ENCODE data around the gene GRM1.

Gene GRM1

DNA sequence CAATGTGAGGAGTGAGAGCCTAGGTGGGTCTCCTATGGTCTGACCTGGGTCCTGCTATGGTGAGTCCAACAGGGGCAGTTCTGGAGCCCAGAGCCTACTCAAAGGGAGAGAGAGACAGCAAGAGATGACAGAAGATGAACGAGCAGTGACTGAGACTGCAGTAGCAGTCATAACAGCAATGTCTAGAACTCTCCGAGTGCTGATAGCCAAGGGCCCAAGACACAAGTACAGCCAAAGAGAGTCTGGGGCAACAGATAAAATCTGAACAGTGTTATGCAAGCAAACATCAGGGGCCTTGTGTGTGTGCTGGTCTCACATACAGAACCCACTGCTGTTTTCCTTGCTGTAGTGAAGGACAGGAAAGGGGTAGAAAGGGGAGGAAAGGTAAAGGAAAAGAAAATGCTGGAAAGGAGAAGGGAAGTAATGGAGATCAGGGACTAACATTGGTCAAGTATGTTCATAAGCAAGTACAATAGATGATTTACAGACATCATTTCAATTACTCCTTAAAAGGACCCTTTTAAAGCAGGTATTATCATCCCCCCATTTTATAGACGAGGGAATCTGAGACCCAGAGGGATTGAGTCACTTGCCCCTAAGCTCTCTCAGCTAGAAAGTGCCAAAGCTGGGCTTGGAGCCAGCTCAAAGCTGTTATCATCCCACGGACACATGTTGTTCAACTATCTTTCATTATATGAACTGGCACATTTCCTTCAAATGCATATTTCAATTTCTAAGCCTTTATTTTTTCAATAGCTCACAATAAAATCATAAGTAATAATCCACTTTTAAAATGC, 332.5 kb downstream of the GRM1 start:
- DNase-seq (ENCODE audit: extremely low read depth in 1 of 2, low read depth in 1 of 2), result no peak

DNA sequence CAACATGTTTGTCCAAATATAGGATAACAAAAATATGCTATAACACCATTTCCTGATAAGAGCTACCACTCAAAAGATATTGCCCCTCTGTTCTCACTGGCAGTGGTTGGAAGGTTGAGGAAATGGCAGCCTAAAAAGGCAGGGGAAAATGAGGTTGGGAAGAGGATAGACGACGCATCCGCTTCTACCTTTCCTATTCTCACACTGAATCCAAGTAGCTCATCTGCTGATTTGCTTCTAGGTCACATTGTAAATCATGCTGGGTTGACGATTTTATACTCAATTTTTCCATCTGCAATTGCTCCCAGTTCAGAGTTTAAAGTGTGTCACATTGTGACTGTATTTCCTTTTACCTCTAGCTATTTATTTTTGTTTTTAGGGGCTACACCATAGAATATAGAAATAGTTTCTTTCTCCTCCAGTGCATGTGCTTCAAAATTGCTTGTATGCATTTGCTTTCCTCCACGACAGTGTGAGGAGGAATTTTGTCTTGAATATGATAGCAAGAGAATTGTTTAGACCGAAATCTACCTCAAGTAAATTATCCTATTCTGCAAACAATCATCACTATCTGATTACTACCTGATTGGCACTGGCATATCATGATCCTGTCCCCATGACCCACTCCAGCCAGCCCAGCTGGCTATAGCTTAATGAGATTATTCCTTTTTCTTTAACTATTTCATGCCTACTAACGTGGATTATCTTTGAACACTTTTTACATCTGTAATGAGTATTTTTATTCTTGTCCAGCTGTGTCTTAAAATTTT, 335.2 kb downstream of the GRM1 start:
- DNase-seq (ENCODE audit: extremely low read depth in 1 of 2, low read depth in 1 of 2), result no peak

DNA sequence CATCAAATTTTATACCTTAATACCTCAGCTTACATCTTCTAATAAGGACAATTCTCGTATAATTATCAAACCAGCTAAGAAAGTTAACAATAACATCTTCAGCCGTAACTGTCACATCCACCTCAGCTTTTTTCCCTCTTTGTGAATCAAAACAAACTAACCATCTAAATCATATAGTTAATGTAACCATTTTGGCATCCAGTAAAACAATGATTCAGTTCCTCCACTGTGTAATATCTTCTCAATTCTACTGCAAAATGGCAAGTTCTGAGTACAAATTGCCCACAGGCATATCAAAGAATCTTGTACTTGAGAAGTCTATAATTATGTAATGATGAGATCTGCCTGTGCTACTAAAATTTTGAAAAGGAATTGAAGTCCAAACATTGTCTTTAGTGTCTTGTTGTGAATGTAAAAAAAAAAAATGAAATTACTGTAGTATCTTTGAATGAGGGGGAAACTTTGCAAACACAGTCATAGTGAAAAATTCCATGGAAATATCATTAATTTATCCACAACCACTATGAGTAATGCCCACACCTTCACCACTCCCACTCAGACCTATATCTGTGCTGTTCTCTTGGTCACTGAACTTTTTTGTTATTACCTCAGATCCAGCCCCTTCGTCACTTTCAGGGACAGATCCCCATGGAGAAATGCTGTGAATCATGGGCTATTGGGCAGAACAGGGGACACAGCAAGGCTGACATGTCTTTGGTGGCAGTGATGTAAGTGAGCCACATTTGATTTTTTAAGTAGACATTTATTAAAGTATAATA, 336.1 kb downstream of the GRM1 start:
- DNase-seq (ENCODE audit: extremely low read depth in 1 of 2, low read depth in 1 of 2), result no peak

DNA sequence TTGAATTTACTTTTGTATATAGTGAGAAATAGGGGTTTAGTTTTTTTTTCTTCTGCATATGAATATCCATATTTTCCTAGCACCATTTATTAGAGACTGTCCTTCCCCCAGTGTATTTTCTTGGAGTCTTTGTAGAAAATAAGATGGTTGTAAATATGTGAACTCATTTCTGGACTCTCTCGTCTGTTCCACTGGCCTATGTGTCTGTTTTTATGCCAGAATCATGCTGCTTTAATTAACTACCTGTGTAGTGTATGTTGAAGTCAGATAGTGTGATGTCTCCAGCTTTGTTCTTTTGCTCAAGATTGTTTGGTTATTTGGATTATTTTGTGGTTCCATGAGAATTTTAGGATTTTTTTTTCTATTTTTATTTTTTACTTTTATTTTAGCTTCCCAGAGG, 338.2 kb downstream of the GRM1 start:
- no peak for DNase-seq (ENCODE audit: extremely low read depth in 1 of 2, low read depth in 1 of 2)

DNA sequence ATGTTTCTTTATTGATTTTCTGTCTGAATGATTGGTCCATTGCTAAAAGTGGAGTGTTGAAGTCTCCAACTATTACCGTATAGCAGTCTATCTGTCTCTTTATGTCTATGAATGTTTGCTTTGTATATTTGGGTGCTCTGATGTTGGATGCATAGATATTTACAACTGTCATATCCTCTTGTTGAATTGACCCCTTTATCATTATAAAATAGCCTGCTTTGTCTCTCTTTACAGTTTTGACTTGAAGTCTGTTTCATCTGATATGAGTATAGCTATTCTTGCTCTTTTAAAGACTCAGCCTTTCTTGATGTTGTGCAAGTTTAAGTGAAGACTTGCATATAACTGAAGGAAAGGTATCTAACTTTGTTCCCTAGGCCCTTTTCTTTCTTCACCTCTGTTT, 341.0 kb downstream of the GRM1 start:
- no peak for DNase-seq (ENCODE audit: extremely low read depth in 1 of 2, low read depth in 1 of 2)

DNA sequence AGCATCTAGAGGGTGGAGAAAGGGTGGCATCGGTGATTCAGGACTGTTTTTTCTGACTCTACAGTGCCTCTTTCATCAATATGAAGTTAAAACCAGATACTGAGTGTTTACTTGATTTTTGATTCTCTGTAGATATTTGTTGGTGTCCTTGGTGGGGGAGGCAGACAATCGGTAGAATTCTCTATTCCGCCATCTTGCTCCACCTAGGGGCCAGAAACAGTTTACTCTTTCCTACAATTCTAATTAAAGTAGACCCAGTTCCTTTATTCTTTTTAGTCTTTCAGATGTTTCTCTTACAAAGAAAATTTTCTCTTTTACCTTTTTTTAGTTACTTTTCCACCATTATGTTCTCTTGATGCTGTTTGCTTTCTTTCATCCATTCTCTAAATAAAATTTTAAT, 352.6 kb downstream of the GRM1 start:
- no peak for DNase-seq (ENCODE audit: extremely low read depth in 1 of 2, low read depth in 1 of 2)

DNA sequence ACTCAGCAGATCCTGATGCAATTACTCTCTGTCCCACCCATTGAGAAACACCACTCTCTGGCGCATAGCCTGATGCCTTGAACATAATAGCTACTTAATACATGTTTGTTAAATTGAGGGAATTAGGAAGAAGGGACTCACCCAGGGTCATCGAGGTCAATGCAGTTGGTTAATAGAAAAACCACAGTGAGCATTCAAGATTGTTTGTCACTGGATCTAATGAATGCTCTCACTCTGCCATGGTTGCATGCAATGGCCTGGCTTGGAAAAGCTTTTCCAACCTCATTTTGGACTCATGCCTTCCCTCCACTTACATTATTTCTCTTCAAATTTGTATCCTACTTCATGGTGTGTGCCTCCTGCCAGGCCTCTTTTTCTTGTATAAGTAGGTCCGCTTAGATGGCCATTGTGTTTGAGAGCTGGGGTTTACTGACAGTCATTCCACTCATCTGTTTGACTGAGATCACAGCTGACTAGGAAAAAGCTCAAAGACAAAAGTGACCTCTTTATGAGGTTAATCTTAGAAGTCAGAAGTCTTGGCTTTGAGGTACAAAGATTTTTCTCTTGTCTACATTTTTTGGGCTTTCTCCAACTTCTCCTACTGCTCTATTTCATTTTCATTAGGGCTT, 360.0 kb downstream of the GRM1 start:
- no peak for DNase-seq (ENCODE audit: extremely low read depth in 1 of 2, low read depth in 1 of 2)

DNA sequence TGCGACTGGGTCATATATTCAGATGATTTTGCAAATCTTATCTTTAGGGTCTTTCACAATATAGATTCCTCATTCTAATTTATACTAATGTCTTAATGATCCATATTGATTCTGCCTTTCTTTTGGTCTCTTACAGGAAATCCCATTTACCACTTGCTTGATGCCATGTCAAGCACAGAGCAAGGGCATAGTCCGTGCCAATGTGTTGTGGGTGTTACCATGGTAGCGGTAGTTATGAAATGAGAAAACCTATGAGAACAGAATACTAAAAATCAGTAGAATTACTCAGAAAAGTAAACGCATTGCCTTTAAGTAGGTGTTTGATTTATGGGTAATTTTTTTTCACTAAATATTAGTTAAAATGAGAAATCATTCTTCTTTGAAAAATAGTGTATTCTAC, 360.9 kb downstream of the GRM1 start:
- no peak for DNase-seq (ENCODE audit: extremely low read depth in 1 of 2, low read depth in 1 of 2)

DNA sequence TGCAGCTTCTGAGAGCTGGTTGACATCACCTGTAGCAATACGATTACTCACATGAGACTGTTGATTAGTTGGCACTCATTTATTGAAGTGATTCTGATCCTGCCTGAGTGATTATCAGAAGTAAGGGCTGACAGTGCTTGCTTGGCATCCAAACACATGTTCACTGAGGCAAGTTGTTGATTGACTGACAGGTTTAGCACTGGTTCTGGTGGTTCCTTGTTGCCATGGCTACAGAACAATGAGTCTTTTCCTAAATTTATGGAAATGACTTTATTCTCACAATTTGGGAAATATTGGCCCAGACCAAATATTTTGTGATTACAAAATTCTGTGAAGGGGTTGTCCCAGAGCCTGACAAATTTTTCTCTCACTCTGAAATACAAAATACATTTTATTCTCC, 368.8 kb downstream of the GRM1 start:
- DNase-seq (ENCODE audit: extremely low read depth in 1 of 2, low read depth in 1 of 2), result no peak

DNA sequence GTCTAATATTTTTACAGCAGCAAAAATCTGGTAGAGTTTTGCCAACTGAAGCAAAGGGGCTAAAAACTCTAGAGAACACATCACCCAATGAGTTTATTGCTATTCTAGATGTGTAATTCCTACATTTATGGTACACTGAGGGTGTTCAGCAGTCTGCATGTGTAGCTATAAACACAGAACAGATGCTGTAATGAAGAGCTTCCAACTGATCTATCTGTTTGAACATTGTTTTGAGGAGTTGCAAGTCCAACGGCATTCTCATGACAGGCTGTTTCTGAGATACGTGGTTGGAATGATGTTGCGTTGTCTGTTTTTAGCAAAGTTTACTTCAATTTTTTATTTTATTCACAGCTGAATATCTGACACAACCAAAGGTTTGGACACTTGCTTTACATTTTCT, 373.6 kb downstream of the GRM1 start:
- DNase-seq (ENCODE audit: extremely low read depth in 1 of 2, low read depth in 1 of 2), result no peak

DNA sequence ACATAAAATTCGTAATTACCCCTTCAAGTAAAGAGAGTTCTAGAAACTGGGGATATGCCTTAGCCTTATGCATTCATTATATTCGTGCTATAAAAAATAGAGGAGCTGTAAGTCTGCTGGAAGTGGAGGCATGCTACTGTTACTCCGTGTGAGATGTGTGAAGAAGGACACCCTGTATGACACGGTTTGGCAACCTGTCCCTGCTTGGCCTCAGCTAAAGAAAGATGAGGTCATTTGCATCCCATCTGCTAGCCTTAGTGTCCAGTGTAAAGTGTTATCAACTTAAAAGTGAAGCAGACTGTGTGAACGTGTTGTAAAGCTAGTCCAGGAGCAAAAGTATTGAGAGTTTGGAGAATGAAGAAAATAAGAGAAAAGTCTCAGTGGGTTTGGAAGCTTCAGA, 379.7 kb downstream of the GRM1 start:
- no peak for DNase-seq (ENCODE audit: extremely low read depth in 1 of 2, low read depth in 1 of 2)

DNA sequence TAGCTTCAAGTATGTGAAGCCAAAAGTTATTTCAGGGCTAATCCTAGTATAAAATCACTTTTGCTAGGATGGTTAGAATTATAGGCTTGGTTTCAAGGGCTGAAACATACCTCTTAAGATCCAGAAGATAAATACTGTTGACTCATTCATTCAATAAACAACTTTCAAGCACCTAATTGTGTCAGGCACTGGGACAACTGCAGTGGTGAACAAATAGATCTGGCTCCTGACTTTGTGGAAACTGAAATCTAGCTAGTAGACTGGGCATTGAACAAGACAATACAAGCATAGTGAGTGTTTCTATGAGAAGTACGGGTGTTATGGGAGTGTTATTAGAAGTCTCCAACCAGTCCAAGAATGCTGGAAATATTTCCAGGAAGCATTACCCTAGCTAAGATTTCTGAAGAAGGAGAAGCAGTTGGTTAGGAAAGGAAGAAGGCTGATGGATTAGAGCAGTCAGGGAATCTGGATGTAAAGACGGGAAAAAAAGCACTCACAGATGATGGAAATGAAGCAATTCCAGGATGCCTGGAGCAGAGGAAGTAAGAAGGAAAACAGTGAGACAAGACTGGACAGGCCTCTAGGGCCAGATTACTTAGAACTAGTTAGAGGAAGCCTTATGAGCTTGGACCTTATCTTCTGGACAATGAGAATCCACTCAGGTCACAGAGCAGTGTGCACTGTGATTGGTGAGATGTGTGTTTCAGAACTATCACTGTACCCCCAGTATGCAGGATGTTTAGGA, 382.2 kb downstream of the GRM1 start:
- DNase-seq (ENCODE audit: extremely low read depth in 1 of 2, low read depth in 1 of 2), result no peak

DNA sequence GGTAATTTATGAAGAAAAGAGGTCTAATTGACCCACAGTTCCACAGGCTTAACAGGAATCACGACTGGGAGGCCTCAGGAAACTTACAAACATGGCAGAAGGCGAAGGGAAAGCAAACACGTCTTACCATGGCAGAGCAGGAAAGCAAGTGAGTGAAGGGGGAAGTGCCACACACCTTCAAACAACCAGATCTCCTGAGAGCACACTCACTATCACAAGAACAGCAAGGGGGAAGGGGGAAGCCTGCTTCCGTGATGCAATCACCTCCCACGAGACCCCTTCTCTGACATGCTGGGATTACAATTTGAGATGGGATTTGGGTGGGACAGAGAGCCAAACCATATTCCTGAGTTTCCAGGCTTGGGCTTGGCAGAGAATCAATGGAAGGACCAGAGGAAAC, 390.7 kb downstream of the GRM1 start:
- DNase-seq (ENCODE audit: extremely low read depth in 1 of 2, low read depth in 1 of 2), result no peak

DNA sequence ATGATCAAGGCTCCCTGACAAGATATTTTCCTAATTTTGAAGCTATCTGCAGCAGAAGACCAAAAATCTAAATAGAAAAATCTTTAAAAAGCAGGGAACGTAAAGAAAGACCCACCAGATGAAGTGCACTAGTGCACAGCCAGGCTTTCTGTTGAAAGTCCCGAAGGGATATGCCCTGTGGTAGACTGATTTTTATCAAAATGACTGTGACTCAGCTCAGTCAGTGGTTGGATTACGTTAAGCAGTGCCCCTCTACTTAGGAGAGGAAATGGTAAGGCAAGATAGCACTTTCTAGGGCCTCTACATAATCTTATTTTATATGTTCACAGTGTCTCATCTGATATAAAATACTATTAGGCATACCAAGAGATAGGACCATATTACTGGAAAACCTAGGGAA, 391.4 kb downstream of the GRM1 start:
- DNase-seq (ENCODE audit: extremely low read depth in 1 of 2, low read depth in 1 of 2), result no peak

DNA sequence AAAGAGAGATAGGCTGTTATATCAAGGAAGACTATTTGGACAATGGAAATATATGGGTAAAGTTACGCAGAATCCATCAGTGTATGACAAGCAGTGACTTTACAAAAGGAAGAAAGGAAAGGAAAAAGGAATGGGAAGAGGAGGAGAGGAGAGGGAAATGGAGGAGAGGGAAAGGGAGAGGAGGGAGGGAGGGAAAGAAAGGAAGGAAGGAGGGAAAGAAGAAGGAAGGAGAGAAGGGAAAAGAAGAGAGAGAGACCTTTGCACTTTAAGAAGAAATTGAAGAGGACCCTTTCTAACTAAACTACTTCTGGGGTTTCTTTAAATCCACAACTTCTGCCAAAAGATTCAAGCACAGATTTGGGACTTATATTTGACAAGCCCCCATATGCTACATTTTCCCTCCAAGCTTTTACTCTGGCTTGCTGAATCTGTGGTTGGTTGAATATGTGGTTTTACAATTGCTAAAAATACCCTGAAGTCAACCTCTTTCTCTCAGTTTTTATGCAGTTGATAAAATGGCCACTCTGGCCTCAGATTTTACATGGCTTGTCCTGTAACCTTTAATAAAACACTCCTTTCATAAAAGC, 394.0 kb downstream of the GRM1 start:
- no peak for DNase-seq (ENCODE audit: extremely low read depth in 1 of 2, low read depth in 1 of 2)

DNA sequence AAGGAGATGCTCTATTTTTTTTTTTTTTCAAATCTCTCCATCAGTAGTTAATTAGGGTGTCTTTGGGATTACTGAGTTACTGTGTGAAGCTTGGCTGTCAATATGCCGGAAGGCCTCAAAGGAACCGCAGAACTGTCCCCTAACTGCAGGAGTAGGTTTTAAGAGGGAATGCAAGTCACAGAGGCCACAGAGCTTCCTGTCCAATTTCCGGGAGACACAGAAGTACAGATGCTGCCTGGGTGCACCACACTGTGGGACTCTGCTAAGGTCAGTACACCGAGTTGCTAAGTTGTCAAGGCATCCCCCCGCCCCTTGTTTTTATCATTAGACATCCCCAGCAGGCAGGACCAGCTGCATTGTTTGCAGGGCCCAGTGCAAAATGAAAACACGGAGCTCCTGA, 394.6 kb downstream of the GRM1 start:
- DNase-seq (ENCODE audit: extremely low read depth in 1 of 2, low read depth in 1 of 2), result no peak

DNA sequence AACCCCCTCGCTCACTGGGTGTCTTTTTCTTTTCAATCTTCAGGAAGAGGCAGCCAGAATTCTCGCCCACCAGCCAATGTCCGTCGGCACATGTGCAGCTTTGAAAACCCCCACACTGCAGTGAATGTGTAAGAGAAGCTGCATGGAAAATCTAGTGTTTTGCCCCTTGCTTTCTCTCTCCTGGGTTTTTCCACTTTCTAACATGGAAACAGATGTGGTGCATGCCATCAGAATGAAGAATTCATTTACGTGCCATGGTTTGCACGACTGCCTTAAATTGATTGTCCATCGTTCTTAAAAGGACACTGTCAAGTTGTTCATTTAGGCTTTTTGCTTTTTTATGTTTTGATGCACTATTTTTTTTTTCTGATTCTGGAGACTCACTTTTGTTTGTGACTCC, 397.7 kb downstream of the GRM1 start:
- no peak for DNase-seq (ENCODE audit: extremely low read depth in 1 of 2, low read depth in 1 of 2)

DNA sequence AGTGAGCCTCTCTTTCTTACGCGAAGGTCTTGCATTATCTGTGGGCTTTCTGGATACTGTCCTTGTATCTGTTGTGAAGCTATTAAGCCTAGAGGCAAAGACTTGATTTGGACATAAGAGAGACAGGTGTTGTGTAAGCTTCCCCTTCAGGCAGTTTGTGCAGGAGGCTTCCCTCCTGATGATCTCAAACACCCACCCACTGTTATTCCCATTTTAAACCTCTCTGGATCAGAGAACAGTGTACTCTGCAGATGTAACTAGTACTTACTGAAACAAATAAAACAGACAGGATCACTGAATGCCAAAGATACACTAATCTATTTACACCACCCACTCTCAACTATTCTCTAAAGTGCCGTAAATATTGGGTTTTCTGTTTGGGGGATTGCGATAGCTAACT, 401.0 kb downstream of the GRM1 start:
- no peak for DNase-seq (ENCODE audit: extremely low read depth in 1 of 2, low read depth in 1 of 2)

DNA sequence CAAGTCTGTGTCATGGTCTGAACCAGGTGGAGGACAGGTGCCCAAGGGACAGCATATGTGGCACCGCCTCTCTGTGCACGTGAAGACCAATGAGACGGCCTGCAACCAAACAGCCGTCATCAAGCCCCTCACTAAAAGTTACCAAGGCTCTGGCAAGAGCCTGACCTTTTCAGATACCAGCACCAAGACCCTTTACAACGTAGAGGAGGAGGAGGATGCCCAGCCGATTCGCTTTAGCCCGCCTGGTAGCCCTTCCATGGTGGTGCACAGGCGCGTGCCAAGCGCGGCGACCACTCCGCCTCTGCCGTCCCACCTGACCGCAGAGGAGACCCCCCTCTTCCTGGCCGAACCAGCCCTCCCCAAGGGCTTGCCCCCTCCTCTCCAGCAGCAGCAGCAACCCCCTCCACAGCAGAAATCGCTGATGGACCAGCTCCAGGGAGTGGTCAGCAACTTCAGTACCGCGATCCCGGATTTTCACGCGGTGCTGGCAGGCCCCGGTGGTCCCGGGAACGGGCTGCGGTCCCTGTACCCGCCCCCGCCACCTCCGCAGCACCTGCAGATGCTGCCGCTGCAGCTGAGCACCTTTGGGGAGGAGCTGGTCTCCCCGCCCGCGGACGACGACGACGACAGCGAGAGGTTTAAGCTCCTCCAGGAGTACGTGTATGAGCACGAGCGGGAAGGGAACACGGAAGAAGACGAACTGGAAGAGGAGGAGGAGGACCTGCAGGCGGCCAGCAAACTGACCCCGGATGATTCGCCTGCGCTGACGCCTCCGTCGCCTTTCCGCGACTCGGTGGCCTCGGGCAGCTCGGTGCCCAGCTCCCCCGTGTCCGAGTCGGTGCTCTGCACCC, 405.2 kb downstream of the GRM1 start:
- no peak for DNase-seq (ENCODE audit: extremely low read depth in 1 of 2, low read depth in 1 of 2)

Data from activated CD8-positive, alpha-beta memory T cell treated with anti-CD3 and anti-CD28 coated beads for 1 hour (primary cell).